ENCODE data around the gene JUP. TPM values are rescaled to one million over a fixed set of nuclear protein-coding genes. Genes with fewer than 3 reads are reported as not detected.
A peak's percentile ranks its signal among the peaks of the same experiment; 100 is the strongest.

JUP gene
- total and polyA plus RNA-seq, 2 of the 13 experiments (the other 11 are each of a cell fraction or from before 2014, with no cell fraction given), result 12.1 to 20.6 TPM

- TF ChIP-seq ZIK1 (CRISPR knock-in tag; IDR thresholded peaks at IDR 0.05; ENCODE audit: borderline replicate concordance, low read depth) (0 out of 2 replicates have a peak, but pooled peaks have one; percentile 4), BRCA1 (CRISPR knock-in tag; IDR thresholded peaks at IDR 0.05) (no peak), CSRNP1 (CRISPR knock-in tag; IDR thresholded peaks at IDR 0.05) (peak; percentile 47; the same call in 1 of the 2 replicates), MAX (IDR thresholded peaks at IDR 0.05) (peak; percentile 39), SMAD1 (CRISPR knock-in tag; IDR thresholded peaks at IDR 0.05; ENCODE audit: borderline replicate concordance, low read depth) (peak; percentile 40; the same call in 1 of the 2 replicates), PHF8 (CRISPR knock-in tag; IDR thresholded peaks at IDR 0.05) (0 out of 2 replicates have a peak, but pooled peaks have one; percentile 2), NR1H2 (CRISPR knock-in tag; IDR thresholded peaks at IDR 0.05; ENCODE audit: borderline replicate concordance, low read depth) (no peak), SMAD9 (CRISPR knock-in tag; IDR thresholded peaks at IDR 0.05) (no peak), ZFP36 (IDR thresholded peaks at IDR 0.05; ENCODE audit: borderline replicate concordance, low read depth, low read length, partially characterized antibody) (no peak), MTF1 (CRISPR knock-in tag; IDR thresholded peaks at IDR 0.05) (no peak), FOSL2 (CRISPR knock-in tag; IDR thresholded peaks at IDR 0.05) (peak; percentile 36; the same call in 1 of the 2 replicates), ERF (CRISPR knock-in tag; IDR thresholded peaks at IDR 0.05) (no peak; the same call in 1 of the 2 replicates), NFKBIZ (CRISPR knock-in tag; IDR thresholded peaks at IDR 0.05) (no peak), SMAD3 (CRISPR knock-in tag; IDR thresholded peaks at IDR 0.05) (no peak), HNRNPUL1 (IDR thresholded peaks at IDR 0.05; ENCODE audit: low read depth, low read length) (no peak), BRD4 (CRISPR knock-in tag; IDR thresholded peaks at IDR 0.05) (no peak), CC2D1A (CRISPR knock-in tag; IDR thresholded peaks at IDR 0.05) (no peak), ZMAT3 (CRISPR knock-in tag; conservative IDR thresholded peaks at IDR 0.05) (no peak; the same call in 1 of the 2 replicates), ZC3H13 (CRISPR knock-in tag; IDR thresholded peaks at IDR 0.05) (peak; percentile 81; the same call in 1 of the 2 replicates), ZNF7 (CRISPR knock-in tag; IDR thresholded peaks at IDR 0.05) (no peak), ZNF850 (CRISPR knock-in tag; conservative IDR thresholded peaks at IDR 0.05) (no peak), ZFP1 (CRISPR knock-in tag; IDR thresholded peaks at IDR 0.05) (no peak), HNRNPLL (IDR thresholded peaks at IDR 0.05; ENCODE audit: low read depth, low read length, poor library complexity, severe bottlenecking) (no peak), ONECUT2 (CRISPR knock-in tag; IDR thresholded peaks at IDR 0.05) (no peak), EP300 (IDR thresholded peaks at IDR 0.05; ENCODE audit: low read depth in 2 of 2, low read length in 2 of 2) (peak in 1 of 2 experiments; percentile 29; a peak in 1 of 4 replicates), EP300 (CRISPR knock-in tag; IDR thresholded peaks at IDR 0.05; ENCODE audit: borderline replicate concordance) (no peak), TARDBP (CRISPR knock-in tag; IDR thresholded peaks at IDR 0.05) (peak; percentile 36; the same call in 1 of the 2 replicates)
- TF ChIP-seq, protein P1, sequence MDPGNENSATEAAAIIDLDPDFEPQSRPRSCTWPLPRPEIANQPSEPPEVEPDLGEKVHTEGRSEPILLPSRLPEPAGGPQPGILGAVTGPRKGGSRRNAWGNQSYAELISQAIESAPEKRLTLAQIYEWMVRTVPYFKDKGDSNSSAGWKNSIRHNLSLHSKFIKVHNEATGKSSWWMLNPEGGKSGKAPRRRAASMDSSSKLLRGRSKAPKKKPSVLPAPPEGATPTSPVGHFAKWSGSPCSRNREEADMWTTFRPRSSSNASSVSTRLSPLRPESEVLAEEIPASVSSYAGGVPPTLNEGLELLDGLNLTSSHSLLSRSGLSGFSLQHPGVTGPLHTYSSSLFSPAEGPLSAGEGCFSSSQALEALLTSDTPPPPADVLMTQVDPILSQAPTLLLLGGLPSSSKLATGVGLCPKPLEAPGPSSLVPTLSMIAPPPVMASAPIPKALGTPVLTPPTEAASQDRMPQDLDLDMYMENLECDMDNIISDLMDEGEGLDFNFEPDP (CRISPR knock-in tag; conservative IDR thresholded peaks at IDR 0.05), result no peak
- TF ChIP-seq, protein P2, sequence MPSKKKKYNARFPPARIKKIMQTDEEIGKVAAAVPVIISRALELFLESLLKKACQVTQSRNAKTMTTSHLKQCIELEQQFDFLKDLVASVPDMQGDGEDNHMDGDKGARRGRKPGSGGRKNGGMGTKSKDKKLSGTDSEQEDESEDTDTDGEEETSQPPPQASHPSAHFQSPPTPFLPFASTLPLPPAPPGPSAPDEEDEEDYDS (CRISPR knock-in tag; IDR thresholded peaks at IDR 0.05), result no peak
Observed at GRCh38 chr17:41800601-41801373, 14.3 kb upstream of the JUP start (continued).
